ENCODE measurements around the gene SLC25A15. TPM values are rescaled to one million over a fixed set of nuclear protein-coding genes. Genes with fewer than 3 reads are reported as not detected.

SLC25A15 gene
- total RNA-seq, 3 donors from 2014 or later (not counting 1 experiment from before 2014, with no cell fraction given), result 4.0 to 6.0 (median 5.8) TPM

DNA sequence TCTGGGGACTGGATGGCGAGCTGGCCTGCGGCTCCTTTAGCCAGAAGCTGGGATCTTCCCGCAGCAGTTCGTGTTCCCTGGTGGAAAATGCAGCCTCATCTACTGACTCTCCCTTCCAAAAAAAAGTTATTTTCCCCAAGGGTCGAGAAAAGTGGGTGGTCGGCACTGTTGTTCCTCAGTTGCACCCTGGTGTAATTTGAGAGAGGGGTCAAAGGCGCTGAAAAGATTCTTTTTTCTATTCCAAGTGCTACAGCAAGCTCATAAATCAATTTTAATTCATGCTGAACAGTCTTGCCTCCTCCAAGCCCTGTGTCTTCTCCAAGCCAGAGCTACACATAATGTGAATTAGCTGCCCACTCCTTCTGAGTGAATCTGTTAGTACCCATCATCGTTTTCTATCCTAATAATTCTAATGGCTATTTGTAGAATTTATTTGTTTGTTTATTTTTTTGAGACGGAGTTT is 774 bp downstream of the SLC25A15 start:
- Mint-ChIP-seq H3K4me3 (peak overlapping the region; percentile 75), H3K27me3 (ENCODE audit: low read depth in 2 of 2) (no peaks in the 10 kb centered on the region), H3K27ac (peak overlapping the region; percentile 22 to 26), H3K9me3 (no peaks in the 10 kb centered on the region), H3K36me3 (no peaks in the 10 kb centered on the region), H3K4me1 (peaks cover 5 to 6% of the 10 kb centered on the region in 2 donors)
- intact Hi-C loops (cut with micrococcal nuclease), result no loop called here
- Histone ChIP-seq H3K27me3 (ENCODE audit: control insufficient read depth, insufficient read depth, low read length) (no peaks in the 10 kb centered on the region), H3K36me3 (ENCODE audit: control insufficient read depth, insufficient read depth, low read length) (peaks cover 5% of the 10 kb centered on the region), H3K4me1 (ENCODE audit: control insufficient read depth, insufficient read depth, low read length) (peaks cover 15% of the 10 kb centered on the region), H3K4me3 (ENCODE audit: low read length) (peak overlapping the region; percentile 59), H3K27ac (ENCODE audit: low read length) (peak overlapping the region; percentile 37), H3K9me3 (ENCODE audit: control insufficient read depth, insufficient read depth, low read length) (no peaks in the 10 kb centered on the region)
- no peak for TF ChIP-seq CTCF (IDR thresholded peaks at IDR 0.05)
- no peak for ATAC-seq
- WGBS (ENCODE audit: insufficient coverage), result 43% methylated on average over 5 of the region's 9 CpGs
- DNase-seq, result no peak

- intact Hi-C loops (cut with micrococcal nuclease), result no loop called here
- Histone ChIP-seq H3K4me3 (ENCODE audit: low read length) (no peak overlapping the region), H3K36me3 (ENCODE audit: control insufficient read depth, insufficient read depth, low read length) (peaks cover 5% of the 10 kb centered on the region), H3K9me3 (ENCODE audit: control insufficient read depth, insufficient read depth, low read length) (no peaks in the 10 kb centered on the region), H3K4me1 (ENCODE audit: control insufficient read depth, insufficient read depth, low read length) (peaks cover 15% of the 10 kb centered on the region), H3K27me3 (ENCODE audit: control insufficient read depth, insufficient read depth, low read length) (no peaks in the 10 kb centered on the region), H3K27ac (ENCODE audit: low read length) (no peak overlapping the region)
- H3K4me3 Mint-ChIP-seq, result no peak overlapping the region
- H3K36me3 Mint-ChIP-seq, result no peaks in the 10 kb centered on the region
- H3K9me3 Mint-ChIP-seq, result no peaks in the 10 kb centered on the region
- DNase-seq (no peak), ATAC-seq (no peak)
- peak overlapping the region in 1 of 2 donors; percentile 16 for H3K27ac Mint-ChIP-seq
- no peaks in the 10 kb centered on the region for H3K27me3 Mint-ChIP-seq (ENCODE audit: low read depth in 2 of 2)
- H3K4me1 Mint-ChIP-seq, result peaks cover 11 to 16% of the 10 kb centered on the region in 2 donors
- TF ChIP-seq CTCF (IDR thresholded peaks at IDR 0.05), result no peak
- WGBS (ENCODE audit: insufficient coverage), result 88% methylated on average over 8 of the region's 10 CpGs
These were observed 3.1 kb downstream of the SLC25A15 start for GRCh38 chr13:40792284-40793051.

DNA sequence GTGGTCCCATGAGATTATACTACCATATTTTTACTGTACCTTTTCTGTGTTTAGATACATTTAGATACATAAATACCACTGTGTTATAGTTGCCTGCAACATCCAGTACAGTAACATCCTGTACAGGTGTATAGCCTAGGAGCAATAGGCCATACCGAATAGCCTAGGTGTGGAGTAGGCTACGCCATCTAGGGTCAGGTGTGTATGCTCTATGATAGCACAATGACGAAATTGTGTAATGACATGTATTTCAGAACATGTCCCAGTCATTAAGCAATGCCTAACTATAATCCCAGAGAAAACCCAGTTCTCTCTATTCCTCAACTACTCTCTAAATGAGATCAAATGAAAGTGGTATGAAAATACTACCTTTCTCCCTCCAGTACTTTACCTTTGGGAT is 3.9 kb downstream of the SLC25A15 start:
- Histone ChIP-seq H3K4me3 (ENCODE audit: low read length) (no peak overlapping the region), H3K9me3 (ENCODE audit: control insufficient read depth, insufficient read depth, low read length) (no peaks in the 10 kb centered on the region), H3K36me3 (ENCODE audit: control insufficient read depth, insufficient read depth, low read length) (peaks cover 5% of the 10 kb centered on the region), H3K27me3 (ENCODE audit: control insufficient read depth, insufficient read depth, low read length) (no peaks in the 10 kb centered on the region), H3K27ac (ENCODE audit: low read length) (no peak overlapping the region), H3K4me1 (ENCODE audit: control insufficient read depth, insufficient read depth, low read length) (peaks cover 19% of the 10 kb centered on the region)
- no peak overlapping the region for H3K27ac Mint-ChIP-seq
- TF ChIP-seq CTCF (IDR thresholded peaks at IDR 0.05), result no peak
- H3K36me3 Mint-ChIP-seq, result no peaks in the 10 kb centered on the region
- WGBS (ENCODE audit: insufficient coverage), result 100% methylated on average over 2 of the region's 3 CpGs
- intact Hi-C loops (cut with micrococcal nuclease), result no loop called here
- no peaks in the 10 kb centered on the region for H3K27me3 Mint-ChIP-seq (ENCODE audit: low read depth in 2 of 2)
- DNase-seq (no peak), ATAC-seq (no peak)
- H3K4me3 Mint-ChIP-seq, result no peak overlapping the region
- H3K4me1 Mint-ChIP-seq, result peaks cover 11 to 16% of the 10 kb centered on the region in 2 donors
- no peaks in the 10 kb centered on the region for H3K9me3 Mint-ChIP-seq

Data from natural killer cell (primary cell).